Thyroid gland (tissue), 4 donors: ENCODE measurements around the gene TGM1.

Source experiments
- CTCF ChIP-seq, 6 experiments: fragments of 200-600 bp in 3 of 6; fragments of 450-650 bp in 3 of 6; sonication (generic) in 3 of 6; IDR thresholded peaks; one replicate each; pipeline ENCODE4 v1.5.1; 2016 to 2019; ENCODE audit warnings: antibody characterized with exemption in 6 of 6, mild to moderate bottlenecking in 2 of 6, inconsistent platforms in 1 of 6, moderate library complexity in 1 of 6
- POLR2A ChIP-seq, 2 donors: fragments of 450-650 bp; IDR thresholded peaks; one replicate each; pipeline ENCODE4 v1.6.1; 2017; ENCODE audit warnings: antibody characterized with exemption in 2 of 2, mild to moderate bottlenecking in 2 of 2, moderate library complexity in 1 of 2

DNA sequence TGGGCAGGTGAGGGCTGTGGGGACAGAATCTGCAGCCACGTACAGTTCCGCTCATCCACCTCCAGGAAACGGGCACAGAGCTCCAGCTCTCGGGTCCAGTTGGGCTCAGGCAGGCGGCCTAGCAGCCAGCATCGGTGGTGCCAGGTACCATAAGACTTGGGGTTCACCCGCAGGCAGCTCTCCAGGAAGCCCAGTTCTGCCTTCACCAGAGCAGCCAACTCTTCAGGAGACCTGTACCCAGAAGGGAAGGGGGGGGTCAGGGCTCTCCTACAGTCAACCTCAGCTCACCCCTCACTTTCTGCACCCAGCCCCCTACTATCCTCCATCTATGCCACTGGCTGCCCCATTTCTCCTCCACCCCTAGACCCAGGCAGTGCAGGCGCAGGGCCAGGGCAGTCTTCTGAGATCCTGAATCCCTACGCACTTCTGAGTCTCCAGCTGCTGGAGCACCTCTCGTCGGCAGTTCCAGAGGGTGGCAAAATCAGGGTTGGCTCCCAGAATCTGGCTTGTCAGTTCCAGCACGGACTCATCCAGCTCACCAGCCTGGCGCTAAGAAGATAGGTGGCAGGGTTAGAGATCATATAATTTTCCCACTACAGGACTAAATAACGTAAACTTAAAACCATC lies 7.0 kb upstream of the TGM1 start:
- no peak for TF ChIP-seq CTCF (IDR thresholded peaks at IDR 0.05)
- TF ChIP-seq POLR2A (IDR thresholded peaks at IDR 0.05), result no peak
